ENCODE data around the gene CPVL. TPM values are rescaled to one million over a fixed set of nuclear protein-coding genes. Genes with fewer than 3 reads are reported as not detected.
A peak's percentile ranks its signal among the peaks of the same experiment; 100 is the strongest.

The CPVL gene
- total RNA-seq, result not detected in 2 replicates

- ATAC-seq (ENCODE audit: low read depth) (no peak), DNase-seq (no peak)
- H3K36me3 Mint-ChIP-seq (ENCODE audit: low read depth), result no peaks in the 10 kb centered on the region
- no peak within 1 kb of the TSS for H3K27ac Mint-ChIP-seq
- H3K9me3 Mint-ChIP-seq, result no peaks in the 10 kb centered on the region
- intact Hi-C loops (cut with micrococcal nuclease), result no loop called here
- no peak for TF ChIP-seq CTCF (IDR thresholded peaks at IDR 0.05)
- H3K27me3 Mint-ChIP-seq, result peaks cover 53% of the 10 kb centered on the region
- POLR2A ChIA-PET, result no interaction called here
- H3K4me1 Mint-ChIP-seq, result peaks cover 8% of the 10 kb centered on the region
- CTCF ChIA-PET, result no interaction called here
- H3K4me3 Mint-ChIP-seq, result no peak within 1 kb of the TSS
Measured at GRCh38 chr7:29146057-29146706, at the start of gene CPVL. Gene CPVL, minus strand, starts transcription at chr7:29146537. Its CDS starts 25,476 bp downstream, at chr7:29121061.

GRCh38 chr7:29194594-29195427 lies 48.5 kb upstream of the CPVL start, which contains the start of gene CHN2:
Gene CHN2, plus strand, starts transcription at chr7:29194775.
- CTCF ChIA-PET, result no interaction called here
- H3K4me3 Mint-ChIP-seq, result peak within 1 kb of the TSS; percentile 79
- POLR2A ChIA-PET, result no interaction called here

GRCh38 chr7:29194206-29194593 lies 47.9 kb upstream of the CPVL start:
- POLR2A ChIA-PET, result no interaction called here
- Mint-ChIP-seq H3K27ac (no peak overlapping the region), H3K4me3 (peak overlapping the region; percentile 79), H3K4me1 (peaks cover 23% of the 10 kb centered on the region), H3K36me3 (ENCODE audit: low read depth) (no peaks in the 10 kb centered on the region), H3K9me3 (no peaks in the 10 kb centered on the region), H3K27me3 (peaks cover 46% of the 10 kb centered on the region)
- CTCF ChIA-PET, result no interaction called here
- intact Hi-C loops (cut with micrococcal nuclease), result no loop called here
- DNase-seq, result no peak
- TF ChIP-seq CTCF (IDR thresholded peaks at IDR 0.05), result no peak
- ATAC-seq (ENCODE audit: low read depth), result peak; percentile 10

More at GRCh38 chr7:29194594-29195427, 48.5 kb upstream of the CPVL start, which contains the start of gene CHN2:
- no peaks in the 10 kb centered on the region for H3K9me3 Mint-ChIP-seq
- intact Hi-C loops (cut with micrococcal nuclease), result no loop called here
- no peak for TF ChIP-seq CTCF (IDR thresholded peaks at IDR 0.05)
- peaks cover 21% of the 10 kb centered on the region for H3K4me1 Mint-ChIP-seq
- H3K27ac Mint-ChIP-seq, result no peak within 1 kb of the TSS
- H3K36me3 Mint-ChIP-seq (ENCODE audit: low read depth), result no peaks in the 10 kb centered on the region
- DNase-seq (peak; percentile 26), ATAC-seq (ENCODE audit: low read depth) (peak; percentile 69)
- H3K27me3 Mint-ChIP-seq, result peaks cover 42% of the 10 kb centered on the region

- no peak for DNase-seq
- Mint-ChIP-seq H3K9me3 (no peaks in the 10 kb centered on the region), H3K4me1 (peaks cover 23% of the 10 kb centered on the region), H3K36me3 (ENCODE audit: low read depth) (no peaks in the 10 kb centered on the region), H3K27ac (no peak overlapping the region), H3K4me3 (peak overlapping the region; percentile 53), H3K27me3 (peaks cover 53% of the 10 kb centered on the region)
- TF ChIP-seq CTCF (IDR thresholded peaks at IDR 0.05), result no peak
- intact Hi-C loops (cut with micrococcal nuclease), result no loop called here
- ATAC-seq (ENCODE audit: low read depth), result no peak
- CTCF ChIA-PET, result no interaction called here
- POLR2A ChIA-PET, result no interaction called here
Measured at GRCh38 chr7:29193316-29194205, 47.2 kb upstream of the CPVL start.

Data from activated B cell treated with CpG ODN at 0.5 μM for 24 hours (primary cell).